Measurements from ENCODE around the gene MAN1C1. TPM values are rescaled to one million over a fixed set of nuclear protein-coding genes. Genes with fewer than 3 reads are reported as not detected.
"Not testable (repeated sequence)": the region's sequence is repeated elsewhere in the genome, so short reads cannot be mapped to it uniquely, and the experiment has no call there.

MAN1C1 gene
- total and polyA plus RNA-seq, 2 donors (not counting 3 experiments of a cell fraction or from before 2014, with no cell fraction given) = 1.5 to 4.0 TPM

DNA sequence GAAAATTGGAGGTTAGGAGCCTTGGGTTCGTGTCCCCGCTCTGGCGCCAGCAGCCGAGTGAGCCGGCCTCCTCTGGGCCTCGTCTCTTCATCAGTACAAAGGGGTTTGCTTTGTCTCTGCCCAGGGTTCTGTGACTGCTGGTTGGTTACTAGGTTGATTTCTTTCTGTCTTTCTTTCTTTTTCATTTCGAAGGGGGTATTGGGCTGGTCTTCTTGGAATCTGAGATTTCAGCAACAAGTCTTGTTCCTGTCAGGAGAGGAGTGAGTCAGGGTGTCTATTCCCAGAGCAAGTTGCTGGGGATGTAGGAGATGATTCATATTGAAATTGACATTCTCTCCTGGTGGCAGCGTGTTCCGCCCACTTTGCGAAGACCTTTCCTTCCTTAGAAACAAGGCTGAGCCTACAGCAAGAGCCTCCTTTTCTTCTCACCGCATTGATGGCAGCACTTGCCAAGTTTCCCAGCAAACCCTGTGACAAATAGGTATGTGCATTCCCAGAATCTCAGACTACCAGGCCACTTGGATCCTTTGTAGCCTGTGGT is 79.2 kb downstream of the MAN1C1 start:
- Histone ChIP-seq H3K9me3 (replicated peaks; ENCODE audit: control insufficient read depth, insufficient read depth, low read length) (no peaks in the 10 kb centered on the region), H3K27me3 (ENCODE audit: control insufficient read depth in 2 of 2, insufficient read depth in 2 of 2, low read length in 2 of 2) (no peaks in the 10 kb centered on the region), H3K4me1 (ENCODE audit: control insufficient read depth, extremely low read depth, insufficient read depth, low read length) (peaks cover 4% of the 10 kb centered on the region), H3K9ac (replicated peaks; ENCODE audit: extremely low read depth, insufficient read depth, low read length) (no peak overlapping the region), H3K4me3 (replicated peaks in 1 of 3; ENCODE audit: insufficient read depth in 1 of 3, low read depth in 1 of 3, low read length in 3 of 3) (no peak overlapping the region), H3K36me3 (ENCODE audit: control insufficient read depth in 2 of 2, extremely low read depth in 1 of 2, insufficient read depth in 2 of 2, low read length in 2 of 2) (no peaks in the 10 kb centered on the region), H3K79me2 (ENCODE audit: control insufficient read depth, insufficient read depth, low read length) (no peaks in the 10 kb centered on the region), H3K27ac (ENCODE audit: insufficient read depth, low read depth, low read length) (no peak overlapping the region), H2AFZ (ENCODE audit: low read depth, low read length) (no peak overlapping the region), H4K20me1 (replicated peaks; ENCODE audit: control insufficient read depth, extremely low read depth, insufficient read depth, low read length) (no peaks in the 10 kb centered on the region), H3K4me2 (ENCODE audit: insufficient read depth, low read length) (no peak overlapping the region), H3K9me1 (replicated peaks; ENCODE audit: control insufficient read depth, extremely low read depth, insufficient read depth, low read length) (no peaks in the 10 kb centered on the region)
- ChIA-PET POLR2A (no interaction called here), CTCF (interaction anchor here (1.1 kb wide), 1 partner anchor 87 kb away, joined by 3 read pairs; no protein-coding TSS in a partner anchor)
- DNase-seq (ENCODE audit: low read depth, low spot score) = peak; percentile 80
- no TSS peak for BruUV-seq (replicated peaks)
- dilution Hi-C loops (cut with MboI; ENCODE audit: extremely low pct_ligation_motif_present, low sequenced_read_pairs) = no loop called here
- peak; percentile 76 for FAIRE-seq
- intact Hi-C loops (cut with micrococcal nuclease) = no loop called here
- TF ChIP-seq JUN (IDR thresholded peaks at IDR 0.05; ENCODE audit: borderline replicate concordance, insufficient read depth, insufficient read length, low read depth) (no peak), FOS (IDR thresholded peaks at IDR 0.05; ENCODE audit: borderline replicate concordance, insufficient read depth, low read length) (peak; percentile 64), MAX (IDR thresholded peaks at IDR 0.05; ENCODE audit: insufficient read depth, insufficient read length) (no peak), EZH2 (IDR thresholded peaks at IDR 0.05; ENCODE audit: borderline replicate concordance, low read depth, low read length, severe bottlenecking) (no peak), POLR2AphosphoS5 (IDR thresholded peaks at IDR 0.05; ENCODE audit: insufficient read depth, low read depth, low read length) (no peak), MYC (IDR thresholded peaks at IDR 0.05; ENCODE audit: low read depth, low read length) (no peak), GATA2 (IDR thresholded peaks at IDR 0.05; ENCODE audit: insufficient read depth, insufficient read length, low read depth, low read length) (no peak), CTCF (IDR thresholded peaks at IDR 0.05; ENCODE audit: extremely low read depth in 1 of 2, insufficient read depth in 1 of 2, low read depth in 1 of 2, low read length in 2 of 2) (no peak)

GRCh38 chr1:25696643-25697042 is 80.1 kb downstream of the MAN1C1 start:
- H3K4me1 ChIP-seq (ENCODE audit: control insufficient read depth, extremely low read depth, insufficient read depth, low read length); dilution Hi-C loops (cut with MboI; ENCODE audit: extremely low pct_ligation_motif_present, low sequenced_read_pairs): not testable (repeated sequence)

More at GRCh38 chr1:25696643-25697042, 80.1 kb downstream of the MAN1C1 start:
- BruUV-seq (replicated peaks); DNase-seq (ENCODE audit: low read depth, low spot score); intact Hi-C loops (cut with micrococcal nuclease); H3K36me3 ChIP-seq (ENCODE audit: control insufficient read depth in 2 of 2, extremely low read depth in 1 of 2, insufficient read depth in 2 of 2, low read length in 2 of 2); H2AFZ ChIP-seq (ENCODE audit: low read depth, low read length); H3K79me2 ChIP-seq (ENCODE audit: control insufficient read depth, insufficient read depth, low read length); H3K9me3 ChIP-seq (replicated peaks; ENCODE audit: control insufficient read depth, insufficient read depth, low read length); POLR2A ChIA-PET; H3K9ac ChIP-seq (replicated peaks; ENCODE audit: extremely low read depth, insufficient read depth, low read length); H3K4me3 ChIP-seq (replicated peaks in 1 of 3; ENCODE audit: insufficient read depth in 1 of 3, low read depth in 1 of 3, low read length in 3 of 3); H3K4me2 ChIP-seq (ENCODE audit: insufficient read depth, low read length); H3K27me3 ChIP-seq (ENCODE audit: control insufficient read depth in 2 of 2, insufficient read depth in 2 of 2, low read length in 2 of 2); H3K27ac ChIP-seq (ENCODE audit: insufficient read depth, low read depth, low read length); H4K20me1 ChIP-seq (replicated peaks; ENCODE audit: control insufficient read depth, extremely low read depth, insufficient read depth, low read length); H3K9me1 ChIP-seq (replicated peaks; ENCODE audit: control insufficient read depth, extremely low read depth, insufficient read depth, low read length): not testable (repeated sequence)
- CTCF ChIA-PET = interaction anchor here (1.1 to 1.7 kb wide), 2 partner anchors 25 to 88 kb away, joined by 3 to 4 read pairs; no protein-coding TSS in a partner anchor
- peak; percentile 18 for FAIRE-seq

All from endothelial cell of umbilical vein (primary cell).